HepG2 (cell line): ENCODE data around the gene ERBB4.

Experiments used
- ATM ChIP-seq: fragments of 450-650 bp; IDR thresholded peaks from 2 replicates; pipeline ENCODE4 v1.7.1; 2017; ENCODE audit warnings: mild to moderate bottlenecking, borderline replicate concordance
- CREB1 ChIP-seq, 2 experiments: fragments of 450-650 bp in 1 of 2; IDR thresholded peaks; 2 replicates each; pipeline ENCODE4 v1.6.1; 2016 to 2017; ENCODE audit warnings: control low read depth in 1 of 2, mild to moderate bottlenecking in 1 of 2, missing compliant biosample characterization in 1 of 2, missing genetic modification characterization in 1 of 2
- CTCF ChIP-seq: sonication (generic); formaldehyde crosslinking; IDR thresholded peaks from 2 replicates; pipeline ENCODE4 v1.5.0; 2020; ENCODE audit warnings: mild to moderate bottlenecking, missing genetic modification reagents, moderate library complexity
- MAZ ChIP-seq, 2 experiments: sonication (generic) in 1 of 2; formaldehyde crosslinking in 1 of 2; IDR thresholded peaks; 2 replicates each; pipeline versions ENCODE4 v1.5.0 to v1.6.1; 2012 to 2020; ENCODE audit warnings: low read depth in 2 of 2, mild to moderate bottlenecking in 2 of 2, borderline replicate concordance in 1 of 2, improper control_type of control experiment in 1 of 2, low read length in 1 of 2, missing genetic modification reagents in 1 of 2, moderate library complexity in 1 of 2
- MEIS2 ChIP-seq: sonication (generic); formaldehyde crosslinking; IDR thresholded peaks from 2 replicates; pipeline ENCODE4 v1.9.0; 2021; ENCODE audit warnings: mild to moderate bottlenecking, missing genetic modification reagents
- NFRKB ChIP-seq: fragments of 450-650 bp; IDR thresholded peaks from 2 replicates; pipeline ENCODE4 v1.6.1; 2017
- NR3C1 ChIP-seq: sonication (generic); formaldehyde crosslinking; IDR thresholded peaks from 2 replicates; pipeline ENCODE4 v1.4.0; 2020; ENCODE audit warnings: missing genetic modification reagents
- POLR2AphosphoS5 ChIP-seq: IDR thresholded peaks from 2 replicates; pipeline ENCODE4 v1.6.1; 2012; ENCODE audit warnings: low read depth, low read length
- RAD21 ChIP-seq: fragments of 450-650 bp; formaldehyde crosslinking; IDR thresholded peaks from 2 replicates; pipeline ENCODE4 v1.5.0; 2020; ENCODE audit warnings: mild to moderate bottlenecking
- REPIN1 ChIP-seq: sonication (generic); formaldehyde crosslinking; IDR thresholded peaks from 2 replicates; pipeline ENCODE4 v1.8.0; 2022; ENCODE audit warnings: missing genetic modification reagents, low read depth, mild to moderate bottlenecking, borderline replicate concordance
- WIZ ChIP-seq: sonication (generic); formaldehyde crosslinking; IDR thresholded peaks from 2 replicates; pipeline ENCODE4 v1.5.1; 2020; ENCODE audit warnings: mild to moderate bottlenecking, missing genetic modification reagents
- TF ChIP-seq, protein P1 (sequence below): sonication (generic); formaldehyde crosslinking; IDR thresholded peaks from 2 replicates; pipeline ENCODE4 v1.5.0; 2020; ENCODE audit warnings: missing genetic modification reagents, mild to moderate bottlenecking, borderline replicate concordance

DNA sequence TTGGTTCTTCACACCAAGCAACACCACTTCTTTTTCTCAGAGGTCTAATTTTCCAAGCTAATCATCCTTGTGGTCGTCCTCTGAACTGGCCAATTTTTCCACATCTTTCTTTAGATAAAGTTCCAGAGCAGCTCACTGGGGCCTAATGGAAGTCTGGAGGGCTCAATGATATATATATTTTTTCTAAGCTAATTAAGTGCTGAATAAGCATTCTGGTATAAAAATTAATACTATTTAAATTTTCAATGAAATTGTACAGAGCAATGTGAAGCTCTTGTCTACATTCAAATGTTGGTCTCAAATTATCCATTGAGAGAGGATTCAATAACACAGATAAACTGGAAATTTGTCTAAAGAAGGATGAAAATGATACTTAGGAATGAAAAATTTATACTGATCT is 866.6 kb downstream of the ERBB4 start:
- no peak for TF ChIP-seq CREB1 (IDR thresholded peaks at IDR 0.05)
- TF ChIP-seq CREB1 (CRISPR knock-in tag; IDR thresholded peaks at IDR 0.05), result no peak
- TF ChIP-seq POLR2AphosphoS5, result no peak
- TF ChIP-seq REPIN1 (CRISPR knock-in tag), result no peak
- TF ChIP-seq, protein P1, sequence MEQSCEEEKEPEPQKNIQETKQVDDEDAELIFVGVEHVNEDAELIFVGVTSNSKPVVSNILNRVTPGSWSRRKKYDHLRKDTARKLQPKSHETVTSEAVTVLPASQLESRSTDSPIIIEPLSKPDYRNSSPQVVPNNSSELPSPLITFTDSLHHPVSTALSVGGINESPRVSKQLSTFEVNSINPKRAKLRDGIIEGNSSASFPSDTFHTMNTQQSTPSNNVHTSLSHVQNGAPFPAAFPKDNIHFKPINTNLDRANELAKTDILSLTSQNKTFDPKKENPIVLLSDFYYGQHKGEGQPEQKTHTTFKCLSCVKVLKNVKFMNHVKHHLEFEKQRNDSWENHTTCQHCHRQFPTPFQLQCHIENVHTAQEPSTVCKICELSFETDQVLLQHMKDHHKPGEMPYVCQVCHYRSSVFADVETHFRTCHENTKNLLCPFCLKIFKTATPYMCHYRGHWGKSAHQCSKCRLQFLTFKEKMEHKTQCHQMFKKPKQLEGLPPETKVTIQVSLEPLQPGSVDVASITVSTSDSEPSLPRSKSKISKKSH, result no peak
- no peak for TF ChIP-seq ATM
- no peak for TF ChIP-seq CTCF (CRISPR knock-in tag)
- TF ChIP-seq NR3C1 (CRISPR knock-in tag), result no peak
- TF ChIP-seq NFRKB, result no peak
- no peak for TF ChIP-seq MEIS2 (CRISPR knock-in tag)
- TF ChIP-seq WIZ (CRISPR knock-in tag), result no peak
- no peak for TF ChIP-seq RAD21 (CRISPR knock-in tag)
- TF ChIP-seq MAZ (IDR thresholded peaks at IDR 0.05; ENCODE audit: borderline replicate concordance, low read depth, low read length), result no peak
- TF ChIP-seq MAZ (CRISPR knock-in tag; IDR thresholded peaks at IDR 0.05; ENCODE audit: low read depth), result no peak
